Spinal cord (tissue), 10 donors: ENCODE data around the gene HADHB. TPM values are rescaled to one million over a fixed set of nuclear protein-coding genes. Genes with fewer than 3 reads are reported as not detected.
"Not testable (repeated sequence)": the region's sequence is repeated elsewhere in the genome, so short reads cannot be mapped to it uniquely, and the experiment has no call there.

Experiments used
- DNase-seq, 6 donors: peaks; one replicate each; pipeline versions ENCODE4 v3.0.0 to v3.0.0-alpha.2; 2013 to 2015; ENCODE audit warnings: low spot score in 6 of 6, low read depth in 4 of 6
- H3K27ac ChIP-seq: one replicate; pipeline ENCODE4 v1.5.1; 2013; ENCODE audit warnings: low read depth, low read length, control low read depth
- H3K27me3 ChIP-seq: one replicate; pipeline ENCODE4 v1.6.1; 2013; ENCODE audit warnings: low read length; ENCODE audit not compliant: control insufficient read depth, insufficient read depth
- H3K36me3 ChIP-seq: one replicate; pipeline ENCODE4 v1.6.1; 2013; ENCODE audit warnings: low read length; ENCODE audit not compliant: control insufficient read depth, insufficient read depth
- H3K4me1 ChIP-seq: one replicate; pipeline ENCODE4 v1.6.1; 2013; ENCODE audit warnings: low read length; ENCODE audit not compliant: control insufficient read depth, insufficient read depth
- H3K4me3 ChIP-seq: one replicate; pipeline ENCODE4 v1.5.1; 2013; ENCODE audit warnings: low read depth, low read length, control low read depth
- H3K9me3 ChIP-seq: one replicate; pipeline ENCODE4 v1.6.1; 2013; ENCODE audit warnings: low read length; ENCODE audit not compliant: control insufficient read depth, insufficient read depth
- WGBS: methylation state at CpG from one replicate; pipeline ENCODE4 v1.1.5; 2013; ENCODE audit warnings: missing lambda C conversion rate; ENCODE audit not compliant: insufficient coverage; 5-methylcytosine and 5-hydroxymethylcytosine counted together
- polyA plus RNA-seq, 2 donors: library from polyadenylated mRNA; unstranded; fragments of 120-200 nt; gene quantifications; one replicate each; pipeline ENCODE4 v1.2.1, GENCODE V29; 2013; ENCODE audit not compliant: insufficient read length in 2 of 2
- total RNA-seq, 2 donors: library from RNA; depleted of rRNA in 1 of 2; stranded (reverse); fragments of 120-200 nt in 1 of 2; fragments of >200 nt in 1 of 2; gene quantifications; one replicate each; pipeline versions ENCODE4 v1.2.3 to v1.2.4, GENCODE V29; 2013 to 2014
- donor health status: healthy.

The HADHB gene
- total and polyA plus RNA-seq, 4 donors, result 81.7 to 106 (median 89.7) TPM

- no peak overlapping the region for H3K4me3 ChIP-seq
- no peak for DNase-seq
- H3K27me3 ChIP-seq, result no peaks in the 10 kb centered on the region
- no peaks in the 10 kb centered on the region for H3K9me3 ChIP-seq
- no CpG with 5 or more reads among the region's 3 CpGs for WGBS
- H3K36me3 ChIP-seq, result no peaks in the 10 kb centered on the region
- no peak overlapping the region for H3K27ac ChIP-seq
- H3K4me1 ChIP-seq, result peaks cover 5% of the 10 kb centered on the region
These were observed 85.9 kb downstream of the HADHB start for GRCh38 chr2:26330604-26331003.

GRCh38 chr2:26331321-26331720, 86.6 kb downstream of the HADHB start:
- 94% methylated on average over 3 of the region's 8 CpGs for WGBS
- not testable (repeated sequence) for H3K4me3 ChIP-seq, H3K36me3 ChIP-seq

GRCh38 chr2:26333293-26333692, 88.6 kb downstream of the HADHB start:
- no peak overlapping the region for H3K27ac ChIP-seq
- H3K4me1 ChIP-seq, result peaks cover 5% of the 10 kb centered on the region
- no peaks in the 10 kb centered on the region for H3K36me3 ChIP-seq
- no peaks in the 10 kb centered on the region for H3K27me3 ChIP-seq
- H3K9me3 ChIP-seq, result no peaks in the 10 kb centered on the region
- no CpG with 5 or more reads among the region's 2 CpGs for WGBS
- DNase-seq, result peak in 1 of 6 donors; percentile 25
- no peak overlapping the region for H3K4me3 ChIP-seq

More at GRCh38 chr2:26331321-26331720, 86.6 kb downstream of the HADHB start:
- not testable (repeated sequence) for H3K27me3 ChIP-seq, H3K4me1 ChIP-seq, H3K27ac ChIP-seq, H3K9me3 ChIP-seq, DNase-seq

- Histone ChIP-seq H3K9me3 (no peaks in the 10 kb centered on the region), H3K27ac (no peak overlapping the region), H3K36me3 (no peaks in the 10 kb centered on the region), H3K27me3 (no peaks in the 10 kb centered on the region), H3K4me3 (no peak overlapping the region), H3K4me1 (peaks cover 3% of the 10 kb centered on the region)
- DNase-seq, result no peak
- WGBS, result 28% methylated on average over 2 of the region's 3 CpGs
These were observed 90.5 kb downstream of the HADHB start for GRCh38 chr2:26335231-26335630.

- no peaks in the 10 kb centered on the region for H3K4me1 ChIP-seq
- H3K9me3 ChIP-seq, result no peaks in the 10 kb centered on the region
- no peak for DNase-seq
- no peaks in the 10 kb centered on the region for H3K36me3 ChIP-seq
- H3K4me3 ChIP-seq, result no peak overlapping the region
- no peak overlapping the region for H3K27ac ChIP-seq
- no peaks in the 10 kb centered on the region for H3K27me3 ChIP-seq
- WGBS, result 80% methylated on average over 2 of the region's 2 CpGs
These were observed 92.0 kb downstream of the HADHB start for GRCh38 chr2:26336719-26337118.

GRCh38 chr2:26337298-26337697, 92.6 kb downstream of the HADHB start:
- Histone ChIP-seq H3K9me3 (no peaks in the 10 kb centered on the region), H3K27ac (no peak overlapping the region), H3K4me3 (no peak overlapping the region), H3K27me3 (no peaks in the 10 kb centered on the region), H3K4me1 (no peaks in the 10 kb centered on the region), H3K36me3 (no peaks in the 10 kb centered on the region)
- no peak for DNase-seq
- WGBS, result no CpG with 5 or more reads among the region's 2 CpGs

Other genes starting within 250 kb of the HADHB start
- gene RAB10, start 210.9 kb upstream of the HADHB start, total RNA-seq, result 100 to 1,000 TPM in 1 of 2 donors, 10 to 100 TPM in 1; 80.8 to 120 TPM
- gene RAB10, start 210.9 kb upstream of the HADHB start, polyA plus RNA-seq, result 100 to 1,000 TPM; 146 to 194 TPM
- 10 to 100 TPM in 1 of 2 donors, 1 to 10 TPM in 1; 8.7 to 11.0 TPM for gene GAREM2, start 71.9 kb upstream of the HADHB start, total RNA-seq
- 10 to 100 TPM; 46.6 to 63.2 TPM for gene GAREM2, start 71.9 kb upstream of the HADHB start, polyA plus RNA-seq
- gene HADHA, start 307 bp upstream of the HADHB start, total RNA-seq, result 100 to 1,000 TPM; 117 to 168 TPM
- 100 to 1,000 TPM; 135 to 145 TPM for gene HADHA, start 307 bp upstream of the HADHB start, polyA plus RNA-seq
- 10 to 100 TPM; 20.4 to 69.1 TPM for gene SELENOI, start 101.2 kb downstream of the HADHB start, total RNA-seq
- gene SELENOI, start 101.2 kb downstream of the HADHB start, polyA plus RNA-seq, result 10 to 100 TPM; 20.1 to 28.2 TPM
- under 1 TPM; 0.10 to 0.11 TPM for gene ADGRF3, start 101.8 kb downstream of the HADHB start, total RNA-seq
- under 1 TPM; 0.59 to 0.72 TPM for gene ADGRF3, start 101.8 kb downstream of the HADHB start, polyA plus RNA-seq
- 10 to 100 TPM in 1 of 2 donors, 1 to 10 TPM in 1; 4.6 to 11.3 TPM for gene DRC1, start 157.0 kb downstream of the HADHB start, total RNA-seq
- 1 to 10 TPM; 5.0 to 6.9 TPM for gene DRC1, start 157.0 kb downstream of the HADHB start, polyA plus RNA-seq
- gene OTOF, start 233.2 kb downstream of the HADHB start, total RNA-seq, result 1 to 10 TPM; 1.6 to 5.3 TPM
- 1 to 10 TPM; 5.7 to 6.6 TPM for gene OTOF, start 233.2 kb downstream of the HADHB start, polyA plus RNA-seq